IPS-NIHi7 (cell line): ENCODE measurements around the gene NFE2L3.

Experiments used
- DNase-seq: peaks from one replicate; pipeline ENCODE4 v3.0.0; 2012; ENCODE audit warnings: mixed read lengths; ENCODE audit errors: extremely low spot score

NFE2L3 gene

GRCh38 chr7:26199301-26200037 lies 47.5 kb downstream of the NFE2L3 start:
- DNase-seq, result no peak

- DNase-seq, result no peak
Measured at GRCh38 chr7:26200038-26200443, 48.0 kb downstream of the NFE2L3 start.

- DNase-seq, result peak; percentile 70
Measured at GRCh38 chr7:26200444-26201246, 48.6 kb downstream of the NFE2L3 start, which contains the start of gene HNRNPA2B1. HNRNPA2B1 (minus strand) TSS chr7:26200746; CDS start chr7:26200577, 169 bp downstream.

DNA sequence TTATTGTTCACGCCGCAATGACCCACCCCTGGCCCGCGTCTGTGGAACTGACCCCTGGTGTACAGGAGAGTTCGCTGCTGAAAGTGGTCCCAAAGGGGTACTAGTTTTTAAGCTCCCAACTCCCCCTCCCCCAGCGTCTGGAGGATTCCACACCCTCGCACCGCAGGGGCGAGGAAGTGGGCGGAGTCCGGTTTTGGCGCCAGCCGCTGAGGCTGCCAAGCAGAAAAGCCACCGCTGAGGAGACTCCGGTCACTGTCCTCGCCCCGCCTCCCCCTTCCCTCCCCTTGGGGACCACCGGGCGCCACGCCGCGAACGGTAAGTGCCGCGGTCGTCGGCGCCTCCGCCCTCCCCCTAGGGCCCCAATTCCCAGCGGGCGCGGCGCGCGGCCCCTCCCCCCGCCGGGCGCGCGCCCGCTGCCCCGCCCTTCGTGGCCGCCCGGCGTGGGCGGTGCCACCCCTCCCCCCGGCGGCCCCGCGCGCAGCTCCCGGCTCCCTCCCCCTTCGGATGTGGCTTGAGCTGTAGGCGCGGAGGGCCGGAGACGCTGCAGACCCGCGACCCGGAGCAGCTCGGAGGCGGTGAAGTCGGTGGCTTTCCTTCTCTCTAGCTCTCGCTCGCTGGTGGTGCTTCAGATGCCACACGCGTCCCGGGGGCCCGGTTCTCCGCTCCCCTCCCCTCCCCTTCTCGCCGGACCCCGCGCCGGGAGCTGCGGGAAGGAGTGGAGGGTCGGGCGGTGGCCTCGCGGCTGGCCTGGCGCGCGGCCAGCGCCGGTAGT lies 49.4 kb downstream of the NFE2L3 start, which contains the start of gene CBX3:
Gene CBX3 (plus strand): TSS at position 499 of the 772 bp plus-strand sequence. CDS start 1,254 bp downstream, outside the sequence.
- DNase-seq, result peak; percentile 88

DNA sequence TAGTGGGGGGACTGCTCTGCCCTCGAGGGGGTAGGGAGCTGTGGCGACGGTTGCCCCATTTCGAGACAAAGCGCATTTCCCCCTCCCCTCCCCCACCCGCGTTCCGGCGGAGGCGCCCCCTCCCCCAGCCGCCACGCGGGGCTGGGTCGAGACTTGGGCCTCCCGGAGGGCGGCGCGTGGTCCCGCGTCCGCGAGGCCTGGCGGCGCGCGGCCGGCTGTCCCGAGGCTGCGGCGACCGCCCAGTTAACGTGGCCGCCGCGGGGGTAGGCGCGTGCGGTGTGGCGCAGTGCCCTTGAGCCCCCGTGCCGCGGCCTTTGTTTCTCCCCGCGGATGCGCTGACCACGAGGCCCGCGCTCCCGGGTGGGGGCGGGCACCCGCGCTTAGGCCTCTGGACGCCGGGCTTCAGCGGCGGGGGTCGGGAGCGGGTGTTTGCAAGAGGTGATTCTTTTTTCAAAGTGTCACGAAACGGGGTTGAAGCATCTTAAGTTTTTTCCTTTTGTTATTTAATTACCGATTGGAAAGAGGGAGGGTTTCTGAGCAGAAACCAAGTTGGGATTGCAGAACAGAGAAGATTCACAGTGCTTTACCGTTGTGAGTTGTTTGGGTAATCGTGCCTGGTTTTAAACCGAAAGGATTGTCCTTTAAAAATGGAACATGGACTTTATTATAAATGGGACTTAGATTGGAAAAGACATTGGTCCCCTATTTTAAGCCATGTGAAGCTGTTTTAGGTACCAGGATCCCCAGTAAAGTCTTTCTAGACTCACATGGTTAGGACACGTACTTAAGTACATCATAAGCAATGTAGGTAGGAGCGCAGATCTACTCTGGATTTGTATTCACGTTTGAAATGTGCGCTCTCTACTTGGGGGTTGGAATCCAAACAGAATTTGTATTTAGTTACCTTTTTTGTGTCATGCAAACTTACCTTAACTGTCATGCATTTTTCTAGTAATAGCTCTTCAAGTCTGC lies 50.3 kb downstream of the NFE2L3 start:
- peak; percentile 22 for DNase-seq

GRCh38 chr7:26203016-26203415 lies 51.0 kb downstream of the NFE2L3 start:
- no peak for DNase-seq

GRCh38 chr7:26208040-26208439 lies 56.0 kb downstream of the NFE2L3 start:
- DNase-seq, result no peak

- DNase-seq, result no peak
Measured at GRCh38 chr7:26212921-26213718, 61.1 kb downstream of the NFE2L3 start.

- no peak for DNase-seq
Measured at GRCh38 chr7:26213807-26214515, 62.0 kb downstream of the NFE2L3 start.

DNA sequence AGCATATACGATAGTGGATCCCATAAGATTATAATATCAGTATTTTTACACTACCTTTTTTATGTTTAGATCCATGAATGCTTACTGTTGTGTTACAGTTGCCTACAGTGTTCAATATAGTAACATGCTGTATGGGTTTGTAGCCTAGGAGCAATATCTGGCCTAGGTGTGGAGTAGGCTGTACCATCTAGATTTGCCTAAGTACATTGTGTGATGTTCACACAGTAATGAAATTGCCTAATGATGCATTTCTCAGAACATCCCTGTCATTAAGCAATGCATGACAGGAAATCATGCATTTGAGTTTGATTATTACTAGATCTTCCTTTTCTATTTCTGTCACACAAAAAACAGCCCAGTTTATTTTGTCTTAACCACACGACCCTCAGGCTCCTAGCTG lies 64.1 kb downstream of the NFE2L3 start:
- no peak for DNase-seq

GRCh38 chr7:26224359-26224758 lies 72.4 kb downstream of the NFE2L3 start:
- DNase-seq, result no peak

DNA sequence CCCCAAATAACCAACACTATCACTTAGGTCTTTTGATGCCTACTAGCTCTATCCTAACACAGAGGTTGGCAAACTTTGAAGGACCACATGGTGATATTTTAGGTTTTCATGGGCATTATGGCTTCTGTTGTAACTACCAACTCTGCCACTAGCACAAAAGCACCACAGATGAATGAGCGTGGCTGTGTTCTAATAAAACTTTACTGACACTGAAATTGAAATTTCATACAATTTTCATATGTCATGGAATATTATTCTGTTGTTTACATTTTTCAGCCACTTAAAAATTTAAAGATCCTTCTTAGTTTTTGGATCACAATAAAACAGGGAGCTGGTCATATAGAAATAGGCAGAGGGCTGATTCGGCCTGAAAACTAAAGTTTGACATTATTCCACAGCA lies 76.0 kb downstream of the NFE2L3 start:
- no peak for DNase-seq

DNA sequence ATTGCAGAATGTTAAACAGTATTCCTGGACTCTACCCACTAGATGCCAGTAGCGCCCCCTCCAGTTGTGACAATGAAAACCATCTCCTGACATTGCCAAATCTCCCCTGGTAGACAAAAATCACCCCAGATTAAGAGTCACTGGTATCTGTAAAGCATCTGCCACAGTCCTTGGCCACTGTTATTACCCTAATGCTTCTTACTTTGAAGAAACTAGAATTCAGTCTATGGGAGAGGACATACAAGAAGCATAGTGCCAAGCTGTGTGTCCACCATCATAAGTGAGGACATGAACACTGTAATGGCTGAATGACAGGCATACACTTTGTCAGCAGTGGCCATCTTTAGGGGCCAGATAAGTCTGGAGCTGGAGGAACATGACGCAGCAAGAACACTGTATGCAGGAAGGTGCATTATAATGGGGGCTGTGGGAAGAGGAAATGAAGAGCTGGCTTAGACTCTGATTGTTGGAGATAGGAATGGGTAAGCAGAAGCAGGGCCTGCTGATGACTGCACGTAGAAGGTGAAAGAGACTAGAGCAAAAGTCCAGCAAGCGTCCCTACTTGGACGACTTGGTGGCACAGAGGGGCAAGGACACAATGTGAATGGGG lies 82.0 kb downstream of the NFE2L3 start:
- DNase-seq, result no peak
